ENCODE results near the gene SCAF4. TPM values are rescaled to one million over a fixed set of nuclear protein-coding genes. Genes with fewer than 3 reads are reported as not detected.

SCAF4 gene
- polyA plus RNA-seq, 1 of the 3 experiments (the other 2 are of a cell fraction), result 8.5 TPM

GRCh38 chr21:31760931-31761330 is 29.0 kb upstream of the SCAF4 start:
- no peak for TF ChIP-seq REST (IDR thresholded peaks at IDR 0.05; ENCODE audit: low read depth, low read length)
- no peak for TF ChIP-seq MEF2A (IDR thresholded peaks at IDR 0.05; ENCODE audit: borderline replicate concordance, low read depth)
- no peak for TF ChIP-seq JUND (IDR thresholded peaks at IDR 0.05)
- TF ChIP-seq, protein P1, sequence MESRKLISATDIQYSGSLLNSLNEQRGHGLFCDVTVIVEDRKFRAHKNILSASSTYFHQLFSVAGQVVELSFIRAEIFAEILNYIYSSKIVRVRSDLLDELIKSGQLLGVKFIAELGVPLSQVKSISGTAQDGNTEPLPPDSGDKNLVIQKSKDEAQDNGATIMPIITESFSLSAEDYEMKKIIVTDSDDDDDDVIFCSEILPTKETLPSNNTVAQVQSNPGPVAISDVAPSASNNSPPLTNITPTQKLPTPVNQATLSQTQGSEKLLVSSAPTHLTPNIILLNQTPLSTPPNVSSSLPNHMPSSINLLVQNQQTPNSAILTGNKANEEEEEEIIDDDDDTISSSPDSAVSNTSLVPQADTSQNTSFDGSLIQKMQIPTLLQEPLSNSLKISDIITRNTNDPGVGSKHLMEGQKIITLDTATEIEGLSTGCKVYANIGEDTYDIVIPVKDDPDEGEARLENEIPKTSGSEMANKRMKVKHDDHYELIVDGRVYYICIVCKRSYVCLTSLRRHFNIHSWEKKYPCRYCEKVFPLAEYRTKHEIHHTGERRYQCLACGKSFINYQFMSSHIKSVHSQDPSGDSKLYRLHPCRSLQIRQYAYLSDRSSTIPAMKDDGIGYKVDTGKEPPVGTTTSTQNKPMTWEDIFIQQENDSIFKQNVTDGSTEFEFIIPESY (IDR thresholded peaks at IDR 0.05; ENCODE audit: borderline replicate concordance, low read depth), result no peak
- no peak for TF ChIP-seq NFIC (IDR thresholded peaks at IDR 0.05; ENCODE audit: borderline replicate concordance)
- TF ChIP-seq YY1 (IDR thresholded peaks at IDR 0.05; ENCODE audit: low read depth), result no peak
- TF ChIP-seq RAD21 (IDR thresholded peaks at IDR 0.05; ENCODE audit: low read length), result no peak
- TF ChIP-seq, protein P2, sequence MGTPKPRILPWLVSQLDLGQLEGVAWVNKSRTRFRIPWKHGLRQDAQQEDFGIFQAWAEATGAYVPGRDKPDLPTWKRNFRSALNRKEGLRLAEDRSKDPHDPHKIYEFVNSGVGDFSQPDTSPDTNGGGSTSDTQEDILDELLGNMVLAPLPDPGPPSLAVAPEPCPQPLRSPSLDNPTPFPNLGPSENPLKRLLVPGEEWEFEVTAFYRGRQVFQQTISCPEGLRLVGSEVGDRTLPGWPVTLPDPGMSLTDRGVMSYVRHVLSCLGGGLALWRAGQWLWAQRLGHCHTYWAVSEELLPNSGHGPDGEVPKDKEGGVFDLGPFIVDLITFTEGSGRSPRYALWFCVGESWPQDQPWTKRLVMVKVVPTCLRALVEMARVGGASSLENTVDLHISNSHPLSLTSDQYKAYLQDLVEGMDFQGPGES (IDR thresholded peaks at IDR 0.05; ENCODE audit: low read depth, low read length), result no peak
- no peaks in the 10 kb centered on the region for H3K36me3 ChIP-seq (replicated peaks in 1 of 2; ENCODE audit: control insufficient read depth in 1 of 2, insufficient read depth in 2 of 2, low read length in 1 of 2)

GRCh38 chr21:31756787-31757186 is 24.9 kb upstream of the SCAF4 start:
- H2AFZ ChIP-seq (ENCODE audit: low read depth), result no peak overlapping the region
- H3K79me2 ChIP-seq (ENCODE audit: insufficient read depth), result no peaks in the 10 kb centered on the region
- no peaks in the 10 kb centered on the region for H4K20me1 ChIP-seq (ENCODE audit: insufficient read depth)
- H3K27me3 ChIP-seq (ENCODE audit: insufficient read depth), result no peaks in the 10 kb centered on the region
- H3K4me3 ChIP-seq (ENCODE audit: low read depth in 2 of 2, low read length in 1 of 2), result no peak overlapping the region
- no peaks in the 10 kb centered on the region for H3K9me3 ChIP-seq
- ChIA-PET CTCF (no interaction called here), POLR2A (interaction anchor here (0.6 kb wide), 1 partner anchor 506 kb away, joined by 3 read pairs; no protein-coding TSS in a partner anchor)
- WGBS (ENCODE audit: low lambda C conversion rate), result 52% methylated on average over 1 of the region's 1 CpG
- H3K36me3 ChIP-seq (replicated peaks in 1 of 2; ENCODE audit: control insufficient read depth in 1 of 2, insufficient read depth in 2 of 2, low read length in 1 of 2), result no peaks in the 10 kb centered on the region
- H3K9ac ChIP-seq, result no peak overlapping the region
- no peak overlapping the region for H3K27ac ChIP-seq (ENCODE audit: low read depth in 2 of 2, low read length in 1 of 2)
- no peaks in the 10 kb centered on the region for H3F3A ChIP-seq (replicated peaks; ENCODE audit: insufficient read depth)
- H3K4me2 ChIP-seq, result no peak overlapping the region
- no peak for DNase-seq
- no peaks in the 10 kb centered on the region for H3K9me2 ChIP-seq
- peaks cover 0 to 4% of the 10 kb centered on the region in 2 experiments; a peak in 1 of 4 replicates for H3K4me1 ChIP-seq (ENCODE audit: control insufficient read depth in 1 of 2, insufficient read depth in 2 of 2, low read depth in 1 of 2, low read length in 1 of 2)
- TF ChIP-seq SIN3A (IDR thresholded peaks at IDR 0.05; ENCODE audit: borderline replicate concordance, low read depth, low read length) (no peak), CTCF (IDR thresholded peaks at IDR 0.05) (no peak), RCOR1 (IDR thresholded peaks at IDR 0.05; ENCODE audit: low read length) (no peak), RAD21 (IDR thresholded peaks at IDR 0.05; ENCODE audit: low read length) (no peak), FOXM1 (IDR thresholded peaks at IDR 0.05; ENCODE audit: low read depth) (no peak), USF2 (IDR thresholded peaks at IDR 0.05; ENCODE audit: borderline replicate concordance, low read depth, low read length) (no peak), NRF1 (IDR thresholded peaks at IDR 0.05; ENCODE audit: low read depth, low read length) (no peak), YY1 (IDR thresholded peaks at IDR 0.05; ENCODE audit: low read depth) (no peak), RXRA (IDR thresholded peaks at IDR 0.05; ENCODE audit: borderline replicate concordance, low read depth) (no peak), JUND (IDR thresholded peaks at IDR 0.05) (no peak), FOSL2 (IDR thresholded peaks at IDR 0.05; ENCODE audit: borderline replicate concordance, low read depth) (no peak)
- TF ChIP-seq, protein P2 (IDR thresholded peaks at IDR 0.05; ENCODE audit: low read depth, low read length), result no peak

More at GRCh38 chr21:31760931-31761330, 29.0 kb upstream of the SCAF4 start:
- Histone ChIP-seq H3K4me3 (ENCODE audit: low read depth in 2 of 2, low read length in 1 of 2) (no peak overlapping the region), H3K79me2 (ENCODE audit: insufficient read depth) (no peaks in the 10 kb centered on the region), H3K27ac (ENCODE audit: low read depth in 2 of 2, low read length in 1 of 2) (no peak overlapping the region), H3K4me2 (no peak overlapping the region), H4K20me1 (ENCODE audit: insufficient read depth) (no peaks in the 10 kb centered on the region), H3F3A (replicated peaks; ENCODE audit: insufficient read depth) (no peaks in the 10 kb centered on the region), H3K9me3 (no peaks in the 10 kb centered on the region), H3K4me1 (ENCODE audit: control insufficient read depth in 1 of 2, insufficient read depth in 2 of 2, low read depth in 1 of 2, low read length in 1 of 2) (no peaks in the 10 kb centered on the region), H3K9ac (no peak overlapping the region), H2AFZ (ENCODE audit: low read depth) (no peak overlapping the region), H3K9me2 (no peaks in the 10 kb centered on the region), H3K27me3 (ENCODE audit: insufficient read depth) (no peaks in the 10 kb centered on the region)
- ChIA-PET CTCF (no interaction called here), POLR2A (no interaction called here)
- 68% methylated on average over 4 of the region's 4 CpGs for WGBS (ENCODE audit: low lambda C conversion rate)
- DNase-seq, result no peak

Data from SK-N-SH (cell line).